MM.1S (cell line): ENCODE data around the gene SLC10A3.

Experiments
- CTCF ChIP-seq: fragments of 300-600 bp; sonication (generic); IDR thresholded peaks from 2 replicates; pipeline ENCODE4 v1.5.1; 2016; ENCODE audit warnings: antibody characterized with exemption, low read length, mixed read lengths
- EZH2 ChIP-seq: fragments of 300-600 bp; sonication (generic); optimal IDR thresholded peaks from 2 replicates; pipeline ENCODE3; 2017; ENCODE audit warnings: low read depth, mild to moderate bottlenecking, antibody characterized with exemption, low read length, mixed read lengths
- EZH2phosphoT487 ChIP-seq: fragments of 300-600 bp; sonication (generic); IDR thresholded peaks from 2 replicates; pipeline ENCODE4 v1.6.1; 2018; ENCODE audit warnings: antibody characterized with exemption, low read length

GRCh38 chrX:154446430-154446829 lies 44.0 kb downstream of the SLC10A3 start:
- TF ChIP-seq CTCF (no peak), EZH2 (no peak), EZH2phosphoT487 (no peak)
